ENCODE results near the gene UTP14A.

UTP14A gene

DNA sequence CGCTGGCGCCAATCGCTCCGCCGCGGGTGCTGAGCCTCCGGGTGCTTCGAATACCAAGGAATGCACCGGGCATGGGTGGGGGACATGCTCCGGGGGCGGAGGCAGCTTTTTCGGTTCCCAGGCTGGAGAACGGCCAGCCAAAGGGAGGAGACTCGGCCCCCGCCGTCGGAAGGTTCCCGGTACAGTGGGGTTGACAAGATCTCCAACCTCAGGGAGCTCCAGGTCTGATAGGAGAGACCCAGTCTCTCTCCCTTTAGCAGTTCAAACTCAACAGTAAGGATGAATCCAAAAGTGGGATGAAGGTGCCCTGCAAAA lies 47.3 kb downstream of the UTP14A start:
- DNase-seq (ENCODE audit: low spot score): no peak

DNA sequence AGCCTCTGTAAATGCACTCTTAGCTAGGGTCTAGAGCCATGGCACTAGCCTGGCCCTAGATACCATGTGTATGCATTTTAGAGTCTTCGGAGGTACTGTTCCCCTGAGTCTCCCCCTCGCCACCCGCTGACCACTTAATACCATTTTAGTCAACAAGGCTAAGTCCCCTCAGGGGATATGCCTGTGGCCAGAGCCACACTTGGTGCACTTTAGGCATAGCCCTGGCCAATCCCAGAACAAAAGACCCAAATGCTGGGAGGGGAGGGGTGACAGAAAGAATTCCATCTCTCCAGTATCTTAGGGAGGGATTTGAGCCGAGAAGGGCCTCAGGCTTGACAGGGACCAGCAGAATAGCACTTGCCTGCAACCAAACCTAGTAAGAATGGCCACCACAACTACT lies 47.9 kb downstream of the UTP14A start:
- no peak for DNase-seq (ENCODE audit: low spot score)

DNA sequence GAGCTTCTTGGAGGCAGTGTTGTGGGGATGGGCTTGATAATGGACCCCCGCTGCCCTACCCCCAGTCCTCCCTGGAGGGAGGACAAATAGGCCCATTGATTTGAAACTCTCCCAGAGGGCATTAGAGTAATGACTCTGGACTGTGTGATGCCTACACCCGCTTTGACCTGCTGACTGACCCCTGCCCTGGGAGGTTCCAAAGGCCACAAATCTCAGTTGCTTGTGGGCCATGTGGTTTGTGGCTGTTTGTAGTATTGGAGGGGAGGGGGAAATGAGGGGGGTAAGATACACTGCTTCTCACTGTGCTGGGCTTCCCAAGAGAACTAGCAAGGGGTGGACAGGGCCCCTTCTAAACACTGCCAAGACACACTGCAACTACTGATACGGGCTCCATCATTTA lies 48.8 kb downstream of the UTP14A start:
- DNase-seq (ENCODE audit: low spot score): no peak

DNA sequence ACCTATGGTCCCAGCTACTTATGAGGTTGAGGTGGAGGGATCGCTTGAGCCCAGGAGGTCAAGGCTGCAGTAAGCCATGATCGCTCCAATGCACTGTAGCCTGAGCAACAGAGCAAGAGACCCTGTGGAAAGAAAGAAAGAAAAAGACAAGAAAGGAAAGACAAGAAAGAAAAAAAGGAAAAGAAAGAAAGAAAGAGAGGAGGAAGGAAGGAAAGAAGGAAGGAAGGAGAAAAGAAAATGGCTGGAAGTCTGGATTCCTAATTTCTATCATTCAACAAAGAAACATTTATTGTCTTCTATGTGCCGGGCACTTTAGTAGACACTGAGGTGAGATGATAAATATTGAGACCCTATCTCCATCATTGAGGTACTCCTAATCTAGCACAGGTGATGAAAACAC lies 49.7 kb downstream of the UTP14A start:
- DNase-seq (ENCODE audit: low spot score): no peak

DNA sequence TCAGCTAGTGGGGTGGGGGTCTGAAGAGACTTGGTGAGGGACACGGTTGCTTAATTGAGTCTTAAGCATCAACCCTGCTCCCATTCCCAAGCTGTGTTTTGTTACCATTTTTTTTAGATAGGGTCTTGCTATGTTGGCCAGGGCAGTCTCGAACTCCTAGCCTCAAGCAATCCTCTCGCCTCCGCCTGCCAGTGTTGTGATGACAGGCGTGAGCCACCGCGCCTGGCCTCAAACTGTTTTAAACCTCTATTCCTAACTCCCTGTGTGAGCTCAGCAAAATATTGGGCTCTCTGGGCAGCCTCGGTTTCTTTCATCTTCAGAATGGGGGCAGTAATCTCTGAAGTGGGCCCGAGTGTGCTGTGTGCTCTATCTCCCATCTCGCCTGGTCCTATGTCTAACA lies 50.2 kb downstream of the UTP14A start:
- no peak for DNase-seq (ENCODE audit: low spot score)

DNA sequence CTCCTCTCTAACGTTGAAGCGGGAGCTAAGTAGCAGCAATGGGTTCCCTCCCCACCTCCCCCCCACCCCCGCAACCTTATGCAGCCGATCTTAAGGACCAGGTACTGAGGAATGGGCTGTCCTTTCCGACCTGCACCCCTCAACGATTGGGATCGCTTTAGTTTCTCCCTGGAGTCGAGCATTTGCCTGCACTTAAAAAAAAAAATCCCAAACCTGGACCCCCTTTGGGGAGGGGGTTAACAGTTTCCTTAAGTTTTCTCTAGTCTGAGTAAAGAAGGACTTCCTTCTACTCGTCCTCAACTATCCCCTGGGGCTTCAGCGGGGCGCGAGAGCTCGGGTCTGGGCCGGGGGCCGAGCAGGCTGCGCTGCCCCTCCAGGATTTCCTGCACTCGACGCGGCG lies 50.8 kb downstream of the UTP14A start:
- no peak for DNase-seq (ENCODE audit: low spot score)

DNA sequence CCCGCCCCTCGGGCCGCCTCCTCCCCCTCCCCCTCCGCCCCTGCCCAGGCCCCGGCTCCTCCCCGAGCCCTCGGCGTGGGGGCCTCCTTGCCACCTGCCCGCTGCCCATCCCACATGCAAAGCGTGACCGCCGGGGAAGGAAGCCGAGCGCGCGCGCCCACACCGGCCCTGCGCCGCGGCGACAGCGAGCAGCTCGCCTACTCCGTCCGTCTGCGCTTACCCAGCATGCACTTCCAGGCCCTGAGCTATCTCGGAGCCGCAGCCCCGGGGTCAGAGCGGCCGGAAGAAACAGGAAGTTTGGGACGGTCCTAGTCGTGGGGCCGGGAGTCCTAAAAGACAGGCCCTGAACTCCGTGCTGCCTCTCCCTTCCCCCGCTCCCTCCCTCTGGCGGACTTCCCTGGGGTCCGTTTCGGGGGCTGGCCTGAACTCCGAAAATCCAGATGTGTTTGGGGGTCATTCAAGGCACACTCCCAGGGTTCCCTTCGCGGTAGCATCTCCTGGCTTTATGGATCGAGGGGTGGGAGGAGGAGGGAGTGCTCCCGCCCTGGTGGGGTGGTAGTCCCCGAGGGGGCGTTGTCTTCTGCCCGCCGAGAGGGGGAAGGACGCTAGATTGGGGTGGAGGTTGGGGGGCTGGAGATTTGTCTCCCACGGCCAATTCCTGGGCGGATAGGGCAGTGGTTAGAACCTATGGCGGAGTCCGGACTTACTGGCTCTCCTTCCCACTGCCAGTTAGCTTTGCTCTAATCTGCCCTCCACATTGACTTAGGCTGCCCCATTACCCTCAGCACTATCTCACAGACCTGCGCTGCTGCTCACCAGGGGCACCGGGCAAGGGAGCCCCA lies 51.5 kb downstream of the UTP14A start:
- DNase-seq (ENCODE audit: low spot score): no peak

DNA sequence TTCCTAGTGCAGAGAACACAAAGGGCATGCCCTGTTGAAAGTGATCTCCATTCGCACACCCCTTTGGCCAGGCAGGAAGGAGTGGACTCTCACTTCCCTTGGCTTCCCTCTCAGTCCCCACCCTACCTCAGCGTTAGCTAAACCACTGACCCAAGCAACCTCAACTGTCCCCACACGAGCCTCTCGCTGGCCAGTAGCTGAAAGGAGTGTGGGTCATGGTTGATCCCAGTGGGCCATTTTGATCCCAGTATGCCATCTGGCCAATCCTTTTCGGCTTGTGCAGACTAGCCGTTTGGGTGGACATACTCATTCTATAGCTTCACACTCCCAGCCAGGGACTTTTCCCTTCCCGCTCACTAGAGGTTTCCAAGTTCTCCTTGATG lies 52.1 kb downstream of the UTP14A start:
- DNase-seq (ENCODE audit: low spot score): no peak

DNA sequence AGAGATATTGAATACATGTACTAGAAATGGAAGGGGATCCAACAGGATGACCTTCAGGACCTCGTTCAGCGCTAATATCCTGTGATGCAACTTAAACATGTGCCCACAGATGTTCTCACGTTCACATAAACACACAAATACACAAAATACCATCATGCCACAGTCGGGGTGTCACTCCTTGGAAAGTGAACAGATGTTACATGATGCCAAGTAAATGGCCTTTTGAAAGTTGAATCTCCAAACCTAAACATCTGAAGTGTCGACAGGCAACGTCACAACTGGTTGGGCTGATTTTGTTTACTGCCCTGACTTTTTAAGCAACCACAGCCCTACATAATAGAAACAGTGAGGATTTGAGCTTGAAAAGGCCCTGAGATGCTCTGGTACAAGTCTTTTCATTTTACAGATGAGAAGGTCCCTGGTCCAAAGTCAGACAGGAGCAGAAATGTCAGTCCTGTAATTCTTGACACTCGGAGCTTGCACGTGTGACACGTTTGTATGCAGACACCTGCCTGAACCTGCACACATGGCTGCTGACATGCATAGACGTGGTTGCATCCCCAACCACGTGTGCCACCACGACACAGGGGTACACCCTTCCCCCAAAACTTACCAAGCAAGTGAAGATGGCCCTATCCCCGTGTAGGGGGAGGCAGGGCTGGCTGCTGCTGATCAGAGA lies 53.0 kb downstream of the UTP14A start:
- no peak for DNase-seq (ENCODE audit: low spot score)

DNA sequence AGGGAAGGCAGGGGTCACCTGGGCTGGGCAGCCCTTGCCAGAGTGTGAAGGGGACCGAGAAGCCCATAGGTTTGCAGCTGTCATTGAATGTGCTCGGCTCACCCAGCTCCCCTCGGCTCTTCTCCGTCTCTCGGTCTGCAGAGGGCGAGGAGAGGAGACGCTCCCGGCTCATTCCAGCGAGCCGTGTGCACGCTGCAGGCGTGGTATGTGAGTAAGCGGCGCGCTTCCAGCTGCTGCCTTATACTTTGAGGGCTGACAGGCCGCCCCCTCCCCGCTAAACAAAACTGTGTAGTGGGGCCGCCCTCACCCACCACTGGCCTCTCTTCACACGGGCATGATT lies 53.5 kb downstream of the UTP14A start:
- DNase-seq (ENCODE audit: low spot score): no peak

DNA sequence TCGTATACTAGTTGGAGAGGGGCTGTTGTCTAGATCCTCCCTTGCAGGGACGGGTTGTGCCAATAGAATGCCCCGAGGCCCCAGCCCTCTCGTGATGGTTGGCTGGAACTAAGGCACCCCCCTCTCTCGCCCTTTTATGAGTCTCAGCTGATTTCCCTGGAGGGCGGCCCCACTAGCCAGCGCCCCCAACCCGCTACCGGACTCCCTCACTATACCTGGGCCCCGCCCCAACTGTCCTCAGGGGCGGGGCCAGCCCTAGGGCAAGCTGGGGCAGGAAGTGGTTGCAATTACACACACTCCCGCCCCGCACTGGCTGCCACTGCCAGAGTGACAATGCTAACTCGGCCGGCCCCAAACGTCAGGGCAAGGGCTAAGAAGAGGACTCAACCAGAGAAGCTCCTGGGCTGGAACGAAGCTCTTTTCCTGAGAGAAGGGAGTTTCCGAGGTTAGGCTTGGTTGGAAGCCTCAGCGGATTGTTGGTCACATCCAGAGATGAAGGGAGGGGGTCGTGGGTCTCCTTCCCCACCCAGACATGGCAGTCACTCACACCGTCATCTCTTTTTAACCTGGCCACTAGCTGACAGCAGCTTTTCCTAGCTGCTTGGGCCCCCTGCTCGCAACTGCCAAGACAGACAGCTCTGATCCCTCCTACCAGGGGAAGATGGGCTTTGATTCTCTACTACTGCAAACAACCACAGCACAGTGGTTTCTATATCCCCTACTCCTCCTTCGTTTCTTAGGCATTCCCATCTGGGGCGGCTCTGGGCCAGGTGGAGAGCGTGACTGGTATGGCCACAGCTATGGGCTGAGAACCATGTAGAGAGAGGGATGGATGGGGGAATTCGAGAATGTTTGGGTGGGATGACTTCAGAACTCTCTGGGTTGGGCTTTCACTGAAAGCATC lies 55.5 kb downstream of the UTP14A start:
- DNase-seq (ENCODE audit: low spot score): no peak

DNA sequence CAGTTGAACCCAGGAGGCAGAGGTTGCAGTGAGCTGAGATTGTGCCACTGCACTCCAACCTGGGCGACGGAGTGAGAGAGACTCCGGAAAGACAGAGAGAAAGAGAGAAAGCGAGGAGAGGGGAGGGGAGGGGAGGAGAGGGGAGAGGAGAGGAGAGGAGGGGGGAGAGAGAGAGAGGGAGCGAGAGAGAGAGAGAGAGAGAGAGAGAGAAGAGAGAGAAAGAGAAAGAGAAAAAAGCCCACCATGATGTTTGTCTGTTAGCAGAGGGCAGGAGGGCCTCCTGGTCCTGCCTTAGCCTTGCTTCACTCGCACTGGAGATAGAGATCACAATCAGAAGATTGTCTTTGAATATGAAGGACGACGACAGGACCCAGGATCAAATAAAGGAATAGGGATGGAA lies 57.8 kb downstream of the UTP14A start:
- DNase-seq (ENCODE audit: low spot score): no peak

DNA sequence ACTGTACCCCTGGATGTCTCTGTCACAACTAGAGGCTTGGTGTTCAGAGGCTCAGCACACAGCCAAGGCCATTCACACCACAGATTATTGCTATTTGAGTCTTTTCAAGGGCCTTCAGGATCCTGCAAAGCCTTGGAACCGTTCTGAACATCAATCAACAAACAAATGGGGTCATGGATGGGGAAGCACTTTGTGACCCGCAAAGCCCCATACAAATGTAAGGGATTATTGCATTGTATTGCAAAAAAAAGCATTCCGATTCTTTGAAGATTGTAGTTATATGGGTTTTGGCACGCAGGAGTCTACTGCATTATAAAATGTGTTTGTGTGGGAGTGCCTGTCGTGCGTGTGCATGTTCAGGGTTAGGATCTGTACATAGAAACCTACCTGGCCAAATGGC lies 59.2 kb downstream of the UTP14A start:
- no peak for DNase-seq (ENCODE audit: low spot score)

DNA sequence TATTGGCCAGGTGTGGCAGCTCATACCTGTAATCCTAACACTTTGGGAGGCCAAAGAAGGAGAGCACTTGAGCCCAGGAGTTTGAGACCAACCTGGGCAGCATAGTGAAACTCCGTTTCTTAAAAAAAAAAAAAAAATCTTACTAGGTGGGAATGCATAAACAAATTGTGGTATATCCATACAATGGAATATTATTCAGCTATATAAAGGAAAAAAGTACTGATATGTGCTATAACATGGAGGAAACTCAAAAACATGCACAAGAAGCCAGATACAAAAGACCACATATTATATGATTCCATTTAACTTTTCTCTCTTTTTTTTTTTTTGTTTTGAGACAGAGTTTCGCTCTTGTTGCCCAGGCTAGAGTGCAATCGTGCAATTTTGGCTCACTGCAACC lies 63.0 kb downstream of the UTP14A start:
- DNase-seq (ENCODE audit: low spot score): no peak

DNA sequence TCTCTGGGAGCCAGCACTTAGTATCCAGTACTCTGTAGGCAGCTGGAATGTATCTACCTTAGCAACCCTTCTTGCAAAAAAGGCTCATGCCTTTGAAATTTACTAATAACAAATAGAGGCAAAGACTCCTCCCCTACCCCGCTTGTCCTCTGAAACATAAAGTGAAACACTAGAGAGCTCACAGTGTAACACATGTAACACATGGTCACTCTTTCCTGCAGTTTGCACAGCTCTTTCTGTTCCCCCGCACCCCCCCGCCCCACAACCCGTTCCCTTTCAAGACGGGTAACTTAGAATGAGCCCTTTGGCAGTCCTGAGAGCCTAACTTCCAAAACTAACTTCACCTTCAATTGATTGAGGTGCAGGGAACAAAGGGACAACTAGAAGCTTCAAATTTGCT lies 70.5 kb downstream of the UTP14A start:
- no peak for DNase-seq (ENCODE audit: low spot score)
